ENCODE measurements around the gene TSSK2. TPM values are rescaled to one million over a fixed set of nuclear protein-coding genes. Genes with fewer than 3 reads are reported as not detected.

Gene TSSK2
- total RNA-seq, 1 experiment from 2014 or later, result not detected

- peak overlapping the region; percentile 57 to 66 for H3K4me3 ChIP-seq (ENCODE audit: low read depth in 2 of 2, low read length in 2 of 2)
- DNase-seq (ENCODE audit: low read depth, low spot score), result no peak
- no peaks in the 10 kb centered on the region; the same call in 1 of the 2 replicates for H3K36me3 ChIP-seq (ENCODE audit: control insufficient read depth, insufficient read depth, low read length)
- POLR2A ChIA-PET, result no interaction called here
- ATAC-seq, result no peak
- TF ChIP-seq TCF7L2 (IDR thresholded peaks at IDR 0.05; ENCODE audit: low read depth, low read length), result no peak
- intact Hi-C loops (cut with micrococcal nuclease; ENCODE audit: unreplicated experiment), result no loop called here
- H3K27ac ChIP-seq (ENCODE audit: low read length), result peak overlapping the region; percentile 74
- in situ Hi-C loops (cut with HindIII; ENCODE audit: low pct_unique_long_range_greater_than_20kb, low sequenced_read_pairs), result no loop called here
- no peaks in the 10 kb centered on the region for H3K27me3 ChIP-seq (ENCODE audit: control insufficient read depth, insufficient read depth, low read length)
- H3K4me1 ChIP-seq (ENCODE audit: control insufficient read depth, insufficient read depth, low read length), result peaks cover 44% of the 10 kb centered on the region
- TSS peak; percentile 80 for BruUV-seq (replicated peaks)
- CTCF ChIA-PET, result interaction anchor here (0.6 kb wide), 1 partner anchor 113 kb away, joined by 3 read pairs; no protein-coding TSS in a partner anchor
- H3K9me3 ChIP-seq (ENCODE audit: control insufficient read depth, insufficient read depth, low read depth, low read length), result no peaks in the 10 kb centered on the region
Observed at GRCh38 chr22:19177164-19178064, 46.3 kb downstream of the TSSK2 start.

GRCh38 chr22:19178065-19178656, 47.1 kb downstream of the TSSK2 start:
- in situ Hi-C loops (cut with HindIII; ENCODE audit: low pct_unique_long_range_greater_than_20kb, low sequenced_read_pairs) (no loop called here), intact Hi-C loops (cut with micrococcal nuclease; ENCODE audit: unreplicated experiment) (no loop called here)
- ChIA-PET CTCF (interaction anchor here (0.5 to 0.8 kb wide), 3 partner anchors 91 to 180 kb away, joined by 3 to 8 read pairs (median 4); no protein-coding TSS in a partner anchor), POLR2A (interaction anchor here (0.7 kb wide), 1 partner anchor 413 kb away, joined by 5 read pairs; no protein-coding TSS in a partner anchor)
- no TSS peak for BruUV-seq (replicated peaks)
- ATAC-seq (peak; percentile 42), DNase-seq (ENCODE audit: low read depth, low spot score) (no peak)
- peak overlapping the region; percentile 57 to 66 for H3K4me3 ChIP-seq (ENCODE audit: low read depth in 2 of 2, low read length in 2 of 2)
- no peaks in the 10 kb centered on the region for H3K27me3 ChIP-seq (ENCODE audit: control insufficient read depth, insufficient read depth, low read length)
- no peak for TF ChIP-seq CTCF (IDR thresholded peaks at IDR 0.05)
- TF ChIP-seq SIN3A (IDR thresholded peaks at IDR 0.05; ENCODE audit: borderline replicate concordance, insufficient read depth, low read depth, low read length), result 0 out of 2 replicates have a peak, but pooled peaks have one; percentile 28
- TF ChIP-seq TCF7L2 (IDR thresholded peaks at IDR 0.05; ENCODE audit: low read depth, low read length), result no peak
- no peak for TF ChIP-seq POLR2AphosphoS5 (IDR thresholded peaks at IDR 0.05; ENCODE audit: low read depth, low read length)
- peak overlapping the region; percentile 74; the same call in 1 of the 2 replicates for H3K27ac ChIP-seq (ENCODE audit: low read length)
- H3K36me3 ChIP-seq (ENCODE audit: control insufficient read depth, insufficient read depth, low read length), result no peaks in the 10 kb centered on the region; the same call in 1 of the 2 replicates
- H3K9me3 ChIP-seq (ENCODE audit: control insufficient read depth, insufficient read depth, low read depth, low read length), result no peaks in the 10 kb centered on the region
- H3K4me1 ChIP-seq (ENCODE audit: control insufficient read depth, insufficient read depth, low read length), result peaks cover 39% of the 10 kb centered on the region

- Histone ChIP-seq H3K9me3 (ENCODE audit: control insufficient read depth, insufficient read depth, low read depth, low read length) (no peaks in the 10 kb centered on the region), H3K27ac (ENCODE audit: low read length) (peak within 1 kb of the TSS; percentile 81), H3K4me1 (ENCODE audit: control insufficient read depth, insufficient read depth, low read length) (peaks cover 34% of the 10 kb centered on the region), H3K36me3 (ENCODE audit: control insufficient read depth, insufficient read depth, low read length) (no peaks in the 10 kb centered on the region; the same call in 1 of the 2 replicates), H3K27me3 (ENCODE audit: control insufficient read depth, insufficient read depth, low read length) (no peaks in the 10 kb centered on the region), H3K4me3 (ENCODE audit: low read depth in 2 of 2, low read length in 2 of 2) (peak within 1 kb of the TSS; percentile 66 to 70)
- BruUV-seq (replicated peaks), result no TSS peak
- ATAC-seq (peak; percentile 82), DNase-seq (ENCODE audit: low read depth, low spot score) (no peak)
- CTCF ChIA-PET, result interaction anchor here (0.5 to 0.8 kb wide), 6 partner anchors 43 to 376 kb away, joined by 3 to 14 read pairs (median 4); no protein-coding TSS in a partner anchor
- intact Hi-C loops (cut with micrococcal nuclease; ENCODE audit: unreplicated experiment) (no loop called here), in situ Hi-C loops (cut with HindIII; ENCODE audit: low pct_unique_long_range_greater_than_20kb, low sequenced_read_pairs) (no loop called here)
- TF ChIP-seq TCF7L2 (IDR thresholded peaks at IDR 0.05; ENCODE audit: low read depth, low read length) (no peak), POLR2AphosphoS5 (IDR thresholded peaks at IDR 0.05; ENCODE audit: low read depth, low read length) (peak; percentile 41), REST (IDR thresholded peaks at IDR 0.05; ENCODE audit: insufficient read depth in 1 of 2, low read depth in 2 of 2, low read length in 1 of 2) (no peak), SIN3A (IDR thresholded peaks at IDR 0.05; ENCODE audit: borderline replicate concordance, insufficient read depth, low read depth, low read length) (no peak), CTCF (IDR thresholded peaks at IDR 0.05) (no peak)
- POLR2A ChIA-PET, result interaction anchor here (0.6 to 0.7 kb wide), 2 partner anchors 155 to 412 kb away, joined by 5 to 7 read pairs; no protein-coding TSS in a partner anchor
Observed at GRCh38 chr22:19178657-19179496, 47.8 kb downstream of the TSSK2 start, which contains the start of gene SLC25A1. Gene SLC25A1, minus strand, starts transcription at chr22:19178736. Its CDS starts 63 bp downstream, at chr22:19178673.
